Testis (tissue), 2 donors: ENCODE results near the gene MRPL21.

Experiments used
- POLR2A ChIP-seq: fragments of 450-650 bp; IDR thresholded peaks from one replicate; pipeline ENCODE4 v1.6.1; 2017; ENCODE audit warnings: antibody characterized with exemption, mild to moderate bottlenecking, moderate library complexity
- TF ChIP-seq, protein P1 (sequence below), 3 experiments: fragments of 450-650 bp in 2 of 3; fragments of 200-600 bp in 1 of 3; sonication (generic) in 1 of 3; IDR thresholded peaks; one replicate each; pipeline ENCODE4 v1.5.1; 2016 to 2019; ENCODE audit warnings: antibody characterized with exemption in 3 of 3, mild to moderate bottlenecking in 2 of 3, moderate library complexity in 1 of 3

DNA sequence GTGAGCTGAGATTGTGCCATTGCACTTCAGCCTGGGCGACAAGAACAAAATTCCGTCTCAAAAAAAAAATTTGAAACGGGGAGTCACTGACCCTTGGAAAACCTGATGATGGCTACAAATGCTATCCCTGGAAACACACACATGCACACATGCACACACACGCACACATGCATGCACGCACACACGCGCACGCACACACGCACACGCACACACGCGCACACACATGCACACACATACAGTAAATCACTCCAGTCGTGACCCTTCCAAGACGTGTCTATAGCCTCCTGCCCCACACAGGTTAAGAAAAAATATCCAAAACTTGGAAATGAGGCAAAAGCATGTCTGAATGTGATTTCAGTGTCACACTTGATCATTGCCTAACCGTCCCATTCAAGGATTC, 55.2 kb downstream of the MRPL21 start:
- TF ChIP-seq, protein P1, sequence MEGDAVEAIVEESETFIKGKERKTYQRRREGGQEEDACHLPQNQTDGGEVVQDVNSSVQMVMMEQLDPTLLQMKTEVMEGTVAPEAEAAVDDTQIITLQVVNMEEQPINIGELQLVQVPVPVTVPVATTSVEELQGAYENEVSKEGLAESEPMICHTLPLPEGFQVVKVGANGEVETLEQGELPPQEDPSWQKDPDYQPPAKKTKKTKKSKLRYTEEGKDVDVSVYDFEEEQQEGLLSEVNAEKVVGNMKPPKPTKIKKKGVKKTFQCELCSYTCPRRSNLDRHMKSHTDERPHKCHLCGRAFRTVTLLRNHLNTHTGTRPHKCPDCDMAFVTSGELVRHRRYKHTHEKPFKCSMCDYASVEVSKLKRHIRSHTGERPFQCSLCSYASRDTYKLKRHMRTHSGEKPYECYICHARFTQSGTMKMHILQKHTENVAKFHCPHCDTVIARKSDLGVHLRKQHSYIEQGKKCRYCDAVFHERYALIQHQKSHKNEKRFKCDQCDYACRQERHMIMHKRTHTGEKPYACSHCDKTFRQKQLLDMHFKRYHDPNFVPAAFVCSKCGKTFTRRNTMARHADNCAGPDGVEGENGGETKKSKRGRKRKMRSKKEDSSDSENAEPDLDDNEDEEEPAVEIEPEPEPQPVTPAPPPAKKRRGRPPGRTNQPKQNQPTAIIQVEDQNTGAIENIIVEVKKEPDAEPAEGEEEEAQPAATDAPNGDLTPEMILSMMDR (IDR thresholded peaks at IDR 0.05): no peak
- TF ChIP-seq POLR2A: no peak
